ENCODE data around the gene LASP1NB.
"Not testable (repeated sequence)": the region's sequence is repeated elsewhere in the genome, so short reads cannot be mapped to it uniquely, and the experiment has no call there.

Gene LASP1NB

GRCh38 chr17:38907930-38908675 is 17.3 kb upstream of the LASP1NB start:
- DNase-seq (no peak), ATAC-seq (no peak)
- Mint-ChIP-seq H3K27me3 (no peaks in the 10 kb centered on the region), H3K9me3 (ENCODE audit: low read depth) (no peaks in the 10 kb centered on the region), H3K4me3 (no peak overlapping the region), H3K4me1 (peaks cover 23% of the 10 kb centered on the region), H3K36me3 (ENCODE audit: low read depth) (peaks cover 24% of the 10 kb centered on the region), H3K27ac (peak overlapping the region; percentile 19)
- intact Hi-C loops (cut with DNase I, micrococcal nuclease), result no loop called here
- ChIA-PET POLR2A (no interaction called here), CTCF (interaction anchor here (1.0 to 1.7 kb wide), 4 partner anchors 7 to 246 kb away, joined by 3 to 8 read pairs (median 3); partner anchors contain the start of gene LASP1NB)

GRCh38 chr17:38908676-38909181 is 16.7 kb upstream of the LASP1NB start:
- Mint-ChIP-seq H3K27me3 (no peaks in the 10 kb centered on the region), H3K36me3 (ENCODE audit: low read depth) (peaks cover 20% of the 10 kb centered on the region), H3K9me3 (ENCODE audit: low read depth) (no peaks in the 10 kb centered on the region), H3K27ac (no peak overlapping the region), H3K4me1 (peaks cover 19% of the 10 kb centered on the region), H3K4me3 (no peak overlapping the region)
- ATAC-seq, result no peak
- POLR2A ChIA-PET, result no interaction called here
- CTCF ChIA-PET, result interaction anchor here (1.1 kb wide), 1 partner anchor 16 kb away, joined by 3 read pairs; the partner anchor contains the start of gene LASP1NB
- intact Hi-C loops (cut with DNase I, micrococcal nuclease), result no loop called here
- no peak for DNase-seq

DNA sequence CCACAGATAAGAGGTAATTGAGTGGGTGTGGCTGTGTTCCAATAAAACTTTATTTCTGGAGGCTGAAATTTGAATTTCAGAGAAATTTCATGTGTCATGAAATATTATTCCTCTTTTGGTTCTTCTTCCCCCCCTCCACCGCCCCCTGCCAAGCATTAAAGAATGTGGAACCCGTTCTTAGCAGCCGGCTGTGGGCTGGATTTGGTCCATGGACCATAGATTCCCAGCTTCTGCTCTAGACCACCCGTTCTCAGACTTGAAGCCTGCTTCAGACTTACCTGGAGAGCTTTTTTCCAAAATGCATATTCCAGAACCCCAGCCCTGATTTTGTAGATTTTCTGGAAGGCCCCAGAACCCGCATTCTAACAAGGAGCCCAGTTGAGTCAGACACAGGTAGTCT is 15.1 kb upstream of the LASP1NB start:
- DNase-seq (no peak), ATAC-seq (no peak)
- Mint-ChIP-seq H3K27me3 (no peaks in the 10 kb centered on the region), H3K36me3 (ENCODE audit: low read depth) (peaks cover 17% of the 10 kb centered on the region), H3K4me3 (no peak overlapping the region), H3K27ac (no peak overlapping the region), H3K9me3 (ENCODE audit: low read depth) (no peaks in the 10 kb centered on the region), H3K4me1 (peaks cover 19% of the 10 kb centered on the region)
- ChIA-PET POLR2A (no interaction called here), CTCF (interaction anchor here (1.4 kb wide), 1 partner anchor 11 kb away, joined by 3 read pairs; no protein-coding TSS in a partner anchor)
- intact Hi-C loops (cut with DNase I, micrococcal nuclease), result no loop called here

- Mint-ChIP-seq H3K9me3 (ENCODE audit: low read depth) (no peaks in the 10 kb centered on the region), H3K36me3 (ENCODE audit: low read depth) (peaks cover 10% of the 10 kb centered on the region), H3K27me3 (no peaks in the 10 kb centered on the region), H3K4me3 (no peak overlapping the region), H3K4me1 (peaks cover 16% of the 10 kb centered on the region), H3K27ac (no peak overlapping the region)
- POLR2A ChIA-PET, result no interaction called here
- CTCF ChIA-PET, result no interaction called here
- DNase-seq (no peak), ATAC-seq (no peak)
- intact Hi-C loops (cut with DNase I, micrococcal nuclease), result no loop called here
These were observed 14.2 kb upstream of the LASP1NB start for GRCh38 chr17:38911081-38911730.

DNA sequence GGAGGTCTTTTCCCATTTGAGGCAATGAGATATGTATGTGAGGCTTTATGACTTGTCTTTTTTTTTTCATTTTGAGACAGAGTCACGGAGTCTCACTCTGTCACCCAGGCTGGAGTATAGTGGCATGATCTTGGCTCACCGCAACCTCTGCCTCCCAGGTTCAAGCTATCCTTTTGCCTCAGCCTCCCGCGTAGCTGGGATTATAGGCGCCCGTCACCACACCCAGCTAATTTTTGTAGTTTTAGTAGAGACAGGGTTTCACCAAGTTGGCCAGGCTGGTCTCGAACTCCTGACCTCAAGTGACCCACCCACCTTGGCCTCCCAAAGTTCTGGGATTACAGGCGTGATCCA is 13.7 kb upstream of the LASP1NB start:
- intact Hi-C loops (cut with DNase I, micrococcal nuclease); H3K9me3 Mint-ChIP-seq (ENCODE audit: low read depth); H3K27ac Mint-ChIP-seq; ATAC-seq; H3K4me3 Mint-ChIP-seq; H3K27me3 Mint-ChIP-seq; DNase-seq; CTCF ChIA-PET; POLR2A ChIA-PET: not testable (repeated sequence)
- peaks cover 10% of the 10 kb centered on the region for H3K36me3 Mint-ChIP-seq (ENCODE audit: low read depth)
- H3K4me1 Mint-ChIP-seq, result peaks cover 15% of the 10 kb centered on the region

DNA sequence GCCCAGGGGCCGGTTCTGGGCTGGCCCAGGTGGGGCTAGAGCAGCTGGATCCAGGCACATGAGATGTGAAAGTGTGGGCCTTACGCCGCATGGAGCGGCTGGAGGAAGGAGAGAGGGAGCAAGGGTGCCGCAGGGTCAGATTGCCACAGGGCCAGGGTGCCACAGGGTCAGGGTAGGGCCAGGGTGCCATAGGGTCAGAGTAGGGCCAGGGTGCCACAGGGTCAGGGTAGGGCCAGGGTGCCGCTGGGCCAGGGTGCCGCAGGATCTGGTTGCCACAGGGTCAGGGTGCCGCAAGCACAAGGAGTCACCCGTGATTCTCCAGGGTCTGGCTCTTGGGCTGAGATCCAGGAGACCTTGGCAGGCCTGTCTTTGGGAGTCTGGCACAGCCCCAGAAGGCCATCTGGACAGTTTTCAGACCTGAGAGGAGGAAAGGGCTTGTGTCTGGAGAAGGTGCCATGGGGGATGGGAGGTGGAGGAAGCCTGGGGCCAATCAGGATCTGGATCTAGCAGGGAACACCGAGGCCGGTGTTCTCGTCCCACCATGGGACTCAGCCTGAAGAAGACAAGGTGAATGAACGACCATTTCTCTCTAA is 13.1 kb upstream of the LASP1NB start:
- intact Hi-C loops (cut with DNase I, micrococcal nuclease), result no loop called here
- peaks cover 13% of the 10 kb centered on the region for H3K4me1 Mint-ChIP-seq
- H3K27me3 Mint-ChIP-seq, result no peaks in the 10 kb centered on the region
- no peak overlapping the region for H3K27ac Mint-ChIP-seq
- H3K36me3 Mint-ChIP-seq (ENCODE audit: low read depth), result peaks cover 13% of the 10 kb centered on the region
- CTCF ChIA-PET, result no interaction called here
- ATAC-seq (no peak), DNase-seq (no peak)
- no peaks in the 10 kb centered on the region for H3K9me3 Mint-ChIP-seq (ENCODE audit: low read depth)
- POLR2A ChIA-PET, result no interaction called here
- H3K4me3 Mint-ChIP-seq, result no peak overlapping the region

GRCh38 chr17:38914741-38915638 is 10.4 kb upstream of the LASP1NB start:
- H3K27me3 Mint-ChIP-seq, result no peaks in the 10 kb centered on the region
- no peak overlapping the region for H3K27ac Mint-ChIP-seq
- ChIA-PET CTCF (interaction anchor here (0.6 to 0.9 kb wide), 4 partner anchors 8 to 42 kb away, joined by 3 to 5 read pairs (median 3); partner anchors contain the start of gene LASP1NB), POLR2A (no interaction called here)
- H3K9me3 Mint-ChIP-seq (ENCODE audit: low read depth), result no peaks in the 10 kb centered on the region
- H3K4me3 Mint-ChIP-seq, result no peak overlapping the region
- peaks cover 3% of the 10 kb centered on the region for H3K4me1 Mint-ChIP-seq
- intact Hi-C loops (cut with DNase I, micrococcal nuclease), result no loop called here
- no peak for DNase-seq
- ATAC-seq, result no peak
- H3K36me3 Mint-ChIP-seq (ENCODE audit: low read depth), result peaks cover 37% of the 10 kb centered on the region

DNA sequence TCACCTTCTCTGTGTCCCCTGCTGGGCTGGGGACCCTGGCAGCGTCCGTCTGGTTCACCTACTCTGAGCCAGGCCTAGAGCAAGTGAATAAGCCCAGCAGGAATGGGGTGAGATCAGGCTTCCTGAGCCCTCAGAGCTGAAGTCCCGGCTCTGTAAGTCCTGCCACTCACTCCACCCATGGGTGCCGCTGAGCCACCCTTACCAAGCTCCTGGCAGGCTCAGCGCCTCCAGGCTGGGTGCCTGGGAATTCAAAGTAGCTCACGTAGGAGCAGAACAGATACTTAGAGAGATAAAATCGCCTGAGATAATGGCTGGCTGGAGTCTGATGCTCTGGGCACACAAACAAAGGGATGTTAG is 9.8 kb upstream of the LASP1NB start:
- Mint-ChIP-seq H3K9me3 (ENCODE audit: low read depth) (no peaks in the 10 kb centered on the region), H3K27ac (no peak overlapping the region), H3K4me3 (no peak overlapping the region), H3K4me1 (peaks cover 7% of the 10 kb centered on the region), H3K36me3 (ENCODE audit: low read depth) (peaks cover 41% of the 10 kb centered on the region), H3K27me3 (no peaks in the 10 kb centered on the region)
- ChIA-PET CTCF (interaction anchor here (0.6 to 0.9 kb wide), 4 partner anchors 8 to 43 kb away, joined by 3 to 4 read pairs (median 3); no protein-coding TSS in a partner anchor), POLR2A (no interaction called here)
- DNase-seq (no peak), ATAC-seq (no peak)
- intact Hi-C loops (cut with DNase I, micrococcal nuclease), result no loop called here

GRCh38 chr17:38916771-38917170 is 8.6 kb upstream of the LASP1NB start:
- Mint-ChIP-seq H3K4me3 (no peak overlapping the region), H3K27ac (peak overlapping the region; percentile 44), H3K9me3 (ENCODE audit: low read depth) (no peaks in the 10 kb centered on the region), H3K4me1 (peaks cover 19% of the 10 kb centered on the region), H3K27me3 (no peaks in the 10 kb centered on the region), H3K36me3 (ENCODE audit: low read depth) (peaks cover 41% of the 10 kb centered on the region)
- no peak for DNase-seq
- ChIA-PET POLR2A (no interaction called here), CTCF (interaction anchor here (0.6 to 0.8 kb wide), 2 partner anchors 21 to 35 kb away, joined by 3 to 4 read pairs; no protein-coding TSS in a partner anchor)
- ATAC-seq, result no peak
- intact Hi-C loops (cut with DNase I, micrococcal nuclease), result no loop called here

GRCh38 chr17:38917259-38917658 is 8.2 kb upstream of the LASP1NB start:
- ATAC-seq (no peak), DNase-seq (no peak)
- H3K36me3 Mint-ChIP-seq (ENCODE audit: low read depth), result peaks cover 41% of the 10 kb centered on the region
- intact Hi-C loops (cut with DNase I, micrococcal nuclease), result no loop called here
- POLR2A ChIA-PET, result no interaction called here
- no peaks in the 10 kb centered on the region for H3K9me3 Mint-ChIP-seq (ENCODE audit: low read depth)
- H3K4me1 Mint-ChIP-seq, result peaks cover 22% of the 10 kb centered on the region
- H3K27ac Mint-ChIP-seq, result peak overlapping the region; percentile 44
- no peak overlapping the region for H3K4me3 Mint-ChIP-seq
- CTCF ChIA-PET, result interaction anchor here (0.6 kb wide), 1 partner anchor 551 kb away, joined by 3 read pairs; no protein-coding TSS in a partner anchor
- H3K27me3 Mint-ChIP-seq, result no peaks in the 10 kb centered on the region

Measured in activated CD4-positive, alpha-beta T cell treated with anti-CD3 and anti-CD28 coated beads for 36 hours (primary cell).